Measurements from ENCODE around the gene INTS7.
"Not testable (repeated sequence)": the region's sequence is repeated elsewhere in the genome, so short reads cannot be mapped to it uniquely, and the experiment has no call there.

INTS7 gene

DNA sequence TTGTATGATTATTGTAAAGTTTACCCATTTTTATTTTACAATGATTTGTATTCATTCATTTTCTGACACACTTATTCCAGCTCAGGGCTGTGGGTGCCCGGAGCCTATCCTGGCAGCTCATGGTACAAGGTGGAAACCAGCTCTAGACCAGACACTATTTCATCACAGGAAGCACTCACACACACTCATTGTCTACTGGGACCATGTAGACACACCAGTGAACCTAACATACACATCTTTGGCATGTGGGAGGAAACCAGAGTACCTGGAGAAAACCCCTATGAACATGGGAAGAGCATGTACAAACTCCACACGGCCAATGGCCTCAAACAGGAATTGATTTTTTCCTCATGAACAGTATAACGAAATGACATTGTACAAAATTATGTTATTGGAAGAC lies 2.5 kb upstream of the INTS7 start:
- DNase-seq (ENCODE audit: low spot score), result no peak

DNA sequence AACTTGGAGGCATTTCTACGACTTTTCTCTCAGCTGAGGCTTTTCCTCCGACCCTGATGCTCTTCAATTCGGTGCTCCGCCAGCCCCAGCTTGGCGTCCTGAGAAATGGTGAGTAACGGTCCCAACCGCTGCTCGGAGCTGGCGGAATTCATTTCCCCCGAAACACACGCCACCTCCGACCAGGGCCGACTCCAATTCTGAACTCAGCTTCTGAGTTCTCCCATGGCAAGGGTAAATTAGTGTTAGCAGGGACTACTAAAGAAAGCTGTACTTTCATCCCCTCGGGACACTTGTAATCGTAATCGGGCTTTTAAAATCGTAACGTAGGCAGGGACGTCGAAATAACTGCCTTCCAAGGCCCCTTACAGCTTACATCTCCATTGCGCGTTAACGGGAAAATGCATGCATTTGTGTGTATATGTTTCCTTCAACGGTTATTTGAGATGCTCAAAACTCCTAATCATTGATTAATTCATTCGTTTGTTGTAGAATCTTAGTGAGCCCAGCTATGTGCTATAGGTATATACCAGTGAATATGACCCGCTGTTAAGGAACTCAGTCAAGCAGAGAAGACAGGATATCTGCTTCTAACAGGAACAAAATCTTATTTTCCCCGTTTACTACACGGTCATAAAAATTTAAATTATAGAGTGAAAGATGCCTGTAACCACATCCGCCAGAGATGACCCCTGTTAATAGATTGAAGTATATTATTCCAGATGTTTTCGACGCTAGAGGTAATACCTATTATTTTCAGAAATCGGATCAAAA lies 663 bp upstream of the INTS7 start:
- no peak for DNase-seq (ENCODE audit: low spot score)

DNA sequence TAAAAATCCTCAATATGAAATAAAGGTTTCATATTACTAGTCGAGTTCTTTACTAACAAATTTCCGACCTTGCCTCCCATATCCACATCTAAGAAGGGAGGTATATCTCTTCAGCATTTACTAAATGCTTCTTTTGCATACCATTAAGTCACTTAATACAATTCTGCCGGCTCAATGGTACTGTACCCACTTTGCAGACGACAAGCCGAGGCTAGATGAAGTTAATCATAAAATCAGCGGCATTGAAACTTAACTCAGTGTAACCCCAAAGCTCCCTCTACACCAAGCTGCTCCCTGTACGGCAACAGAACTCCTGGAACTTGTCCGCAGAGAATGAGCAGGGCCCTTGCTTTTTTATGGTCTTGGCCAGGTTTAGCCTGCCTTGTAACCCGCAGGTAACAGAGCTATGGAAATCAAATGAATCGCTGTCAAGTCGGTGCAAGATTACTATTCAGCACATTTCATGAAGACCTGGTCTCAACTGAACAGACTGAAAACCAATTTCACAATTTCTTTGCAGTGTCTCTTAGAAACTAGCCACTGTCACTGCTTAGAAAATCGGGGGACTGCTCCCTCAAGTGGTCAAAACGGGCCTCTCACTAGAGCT lies 738 bp downstream of the INTS7 start:
- DNase-seq (ENCODE audit: low spot score), result no peak

DNA sequence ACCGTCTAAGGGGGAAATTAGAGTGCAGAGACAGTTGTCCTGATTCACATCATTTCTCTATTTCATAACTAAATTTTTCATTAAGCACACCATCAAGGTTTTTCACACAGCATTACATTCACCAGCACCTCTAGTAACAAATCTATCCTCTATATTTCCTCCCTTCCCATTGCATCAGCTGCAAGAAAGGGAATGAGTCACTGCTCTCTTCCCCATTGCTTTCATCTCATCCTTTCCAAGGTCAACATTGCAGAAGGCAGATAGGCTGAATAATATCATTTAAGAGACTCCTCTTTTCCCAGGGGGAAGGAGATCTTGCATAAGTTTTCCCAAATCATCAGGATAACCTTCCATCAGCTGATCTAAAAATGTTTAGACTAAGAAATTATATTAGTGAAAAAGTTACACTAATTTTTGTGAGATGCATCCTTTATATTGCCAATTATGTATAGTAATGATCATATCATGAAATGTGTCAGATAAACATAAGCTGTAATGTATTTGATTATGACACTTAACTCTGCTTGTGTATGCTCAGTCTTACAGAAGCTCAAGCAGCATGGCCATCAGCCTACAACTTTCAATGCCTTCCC lies 4.3 kb downstream of the INTS7 start:
- peak; percentile 43 for DNase-seq (ENCODE audit: low spot score)

DNA sequence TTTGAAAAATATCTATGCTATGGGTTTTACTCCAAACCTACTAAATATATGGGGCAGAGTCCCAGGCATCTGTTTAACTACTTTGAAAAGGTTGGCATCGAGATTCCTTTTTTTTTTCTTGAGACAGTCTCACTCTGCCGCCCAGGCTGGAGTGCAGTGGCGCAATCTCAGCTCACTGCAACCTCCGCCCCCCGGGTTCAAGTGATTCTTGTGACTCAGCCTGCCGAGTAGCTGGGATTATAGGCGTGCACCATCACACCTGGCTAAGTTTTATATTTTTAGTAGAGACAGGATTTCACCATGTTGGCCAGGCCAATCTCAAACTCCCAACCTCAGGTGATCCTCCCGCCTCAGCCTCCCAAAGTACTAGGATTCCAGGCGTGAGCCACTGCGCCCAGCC lies 7.6 kb downstream of the INTS7 start:
- DNase-seq (ENCODE audit: low spot score), result not testable (repeated sequence)

DNA sequence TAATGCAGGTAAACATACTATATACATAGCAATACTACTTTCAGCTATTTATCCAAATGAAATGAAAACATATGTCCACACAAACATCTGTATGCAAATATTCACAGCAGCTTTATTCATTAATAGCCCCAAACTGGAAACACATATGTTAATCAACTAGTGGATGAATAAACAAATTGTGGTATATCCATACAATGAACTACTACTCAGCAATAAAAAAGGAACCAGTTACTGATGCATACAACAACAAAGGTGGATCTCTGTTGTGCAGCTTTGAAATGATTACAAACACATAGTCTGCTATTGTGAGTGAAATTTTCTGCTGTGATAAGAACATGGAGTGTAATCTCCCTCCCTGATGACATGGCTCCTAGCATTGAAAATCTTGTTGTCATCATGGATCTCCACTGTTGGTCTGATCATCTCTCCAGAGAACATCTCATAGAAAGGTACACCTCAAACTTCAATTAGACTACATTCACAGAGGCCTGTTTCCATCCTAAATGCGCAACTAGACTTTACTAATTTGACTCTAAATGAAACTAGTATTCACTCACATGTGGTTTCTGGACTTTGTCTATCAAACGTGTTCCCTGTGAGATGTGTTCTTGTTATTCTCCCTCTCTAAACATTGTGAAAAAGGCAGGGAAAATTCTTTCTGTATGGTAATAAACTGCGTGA lies 10.7 kb downstream of the INTS7 start:
- DNase-seq (ENCODE audit: low spot score), result no peak

DNA sequence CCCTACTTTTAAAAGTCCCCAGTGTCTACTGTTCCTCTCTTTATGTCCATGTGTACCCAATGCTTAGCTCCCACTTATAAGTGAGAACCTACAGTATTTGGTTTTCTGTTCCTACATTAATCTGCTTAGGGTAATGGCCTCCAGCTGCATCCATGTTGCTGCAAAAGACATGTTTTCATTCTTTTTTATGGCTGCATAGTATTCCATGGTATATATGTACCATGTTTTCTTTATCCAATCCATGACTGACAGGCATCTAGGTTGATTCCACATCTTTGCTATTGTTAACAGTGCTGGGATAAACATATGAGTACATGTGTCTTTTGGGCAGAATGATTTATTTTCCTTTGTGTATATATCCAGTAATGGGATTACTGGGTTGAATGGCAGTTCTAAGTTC lies 12.4 kb downstream of the INTS7 start:
- not testable (repeated sequence) for DNase-seq (ENCODE audit: low spot score)

DNA sequence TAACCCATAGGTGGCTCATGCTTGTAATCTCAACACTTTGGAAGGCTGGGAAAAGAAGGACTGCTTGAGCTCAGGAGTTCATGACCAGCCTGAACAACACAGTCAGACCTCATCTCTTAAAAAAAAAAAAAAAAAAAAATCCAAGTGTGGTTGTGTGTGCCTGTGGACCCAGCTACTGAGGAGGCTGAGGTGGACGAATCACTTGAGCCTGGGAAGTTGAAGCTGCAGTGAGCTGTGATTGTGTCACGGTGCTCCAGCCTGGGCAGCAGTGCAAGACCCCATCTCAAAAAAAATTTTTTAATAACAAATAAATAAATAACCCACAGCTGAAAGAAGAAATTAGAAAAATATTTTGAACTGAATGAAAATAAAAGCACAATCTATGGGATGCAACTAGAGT lies 13.8 kb downstream of the INTS7 start:
- no peak for DNase-seq (ENCODE audit: low spot score)

DNA sequence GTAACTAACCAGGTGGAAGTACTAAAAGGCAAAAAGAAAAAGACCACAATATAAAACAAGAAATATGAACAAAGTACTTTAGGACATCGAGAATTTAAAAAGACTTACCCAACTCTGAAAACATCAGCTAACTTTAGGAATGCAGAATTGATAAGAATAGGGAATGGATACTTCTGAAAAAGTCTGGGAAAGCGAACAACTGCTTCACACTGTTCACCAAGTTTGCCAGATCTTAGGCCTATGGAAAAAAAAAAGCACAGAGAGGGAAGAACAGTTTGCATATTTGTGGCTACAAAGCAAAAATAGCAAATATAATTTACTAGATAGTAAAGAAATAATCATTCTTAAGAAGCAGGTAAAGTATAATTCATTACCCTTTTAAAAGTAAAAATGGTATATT lies 14.4 kb downstream of the INTS7 start:
- DNase-seq (ENCODE audit: low spot score), result no peak

DNA sequence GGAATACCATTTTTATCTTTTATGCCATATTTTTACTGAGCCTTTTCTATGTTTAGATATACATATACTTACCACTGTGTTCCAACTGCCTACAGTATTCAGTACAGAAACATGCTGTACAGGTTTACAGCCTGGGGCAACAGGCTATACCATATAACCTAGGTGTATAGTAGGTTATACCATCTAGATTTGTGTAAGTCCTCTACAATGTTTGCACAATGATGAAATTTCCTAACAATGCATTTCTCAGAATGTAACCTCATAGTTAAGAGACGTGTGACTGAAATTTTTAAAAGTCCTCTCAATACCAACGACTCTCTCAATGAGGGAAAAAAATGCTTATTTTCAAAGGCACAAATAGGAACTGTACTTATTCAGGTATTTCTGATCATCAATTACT lies 21.7 kb downstream of the INTS7 start:
- DNase-seq (ENCODE audit: low spot score), result no peak

DNA sequence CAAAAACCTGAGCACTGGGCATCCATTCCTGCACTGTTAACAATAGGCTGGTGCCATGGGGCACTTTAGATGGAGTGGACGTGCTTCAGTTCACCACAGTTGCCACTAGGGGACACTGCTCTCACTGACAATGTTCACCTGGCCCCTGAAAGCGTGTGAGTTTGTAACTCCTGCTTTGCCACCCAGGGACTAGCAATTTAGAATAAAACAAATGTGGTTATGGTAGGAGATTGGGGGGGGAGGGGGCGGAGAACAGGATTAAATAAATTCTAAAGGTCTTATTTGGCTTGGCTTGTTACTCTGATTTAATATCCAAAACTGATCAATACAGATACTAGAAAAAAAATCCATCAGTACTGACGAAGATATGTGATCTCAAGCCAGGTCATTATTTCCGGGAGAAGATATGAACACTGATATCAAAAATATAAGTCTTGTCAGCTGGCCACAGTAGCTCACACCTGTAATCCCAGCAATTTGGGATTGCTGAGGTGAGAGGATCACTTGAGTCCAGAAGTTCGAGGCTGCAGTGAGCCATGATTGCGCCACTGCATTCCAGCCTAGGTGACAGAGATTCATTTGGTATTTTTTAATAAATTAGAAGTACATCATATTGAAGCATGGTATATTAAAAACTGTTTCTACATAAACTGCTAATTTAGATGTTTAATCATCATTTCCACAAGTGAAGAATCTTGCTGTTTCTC lies 23.2 kb downstream of the INTS7 start:
- peak; percentile 78 for DNase-seq (ENCODE audit: low spot score)

DNA sequence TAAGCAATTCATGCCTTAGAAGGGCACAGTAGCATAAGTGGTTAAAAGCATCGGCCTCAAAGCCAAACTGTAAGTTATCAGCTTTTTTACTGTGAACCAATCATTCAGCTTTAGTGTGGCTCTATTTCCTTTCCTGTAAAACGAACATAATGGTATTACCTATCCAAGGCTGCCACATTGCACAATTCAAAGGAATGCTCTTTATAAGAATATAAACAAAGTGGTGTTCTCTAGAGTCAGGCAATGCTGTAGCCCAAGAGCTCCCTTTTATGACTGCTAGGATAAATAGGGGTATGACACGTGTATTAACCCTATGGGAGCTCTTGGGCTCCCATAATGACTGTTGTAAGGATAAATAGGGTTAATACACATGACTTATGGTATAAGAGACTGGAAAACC lies 25.4 kb downstream of the INTS7 start:
- no peak for DNase-seq (ENCODE audit: low spot score)

DNA sequence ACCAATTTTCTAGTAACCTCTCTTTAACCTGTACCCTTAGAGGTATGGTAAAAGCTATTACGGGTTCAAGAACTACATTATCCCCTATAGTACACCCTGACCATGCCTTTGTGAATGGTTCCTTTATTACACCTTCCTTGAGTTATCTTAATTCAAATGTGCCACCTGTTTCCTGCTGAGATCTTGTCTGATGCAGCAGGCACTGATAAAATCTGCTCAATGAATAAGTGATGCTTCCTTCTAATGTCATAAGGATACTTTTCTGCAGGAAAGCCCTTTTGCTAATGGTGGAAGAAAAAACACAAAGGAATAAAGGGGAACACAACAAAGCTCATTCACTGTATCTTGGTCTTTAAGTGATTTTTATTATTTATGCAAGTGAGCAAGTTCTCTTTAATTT lies 25.8 kb downstream of the INTS7 start:
- no peak for DNase-seq (ENCODE audit: low spot score)

DNA sequence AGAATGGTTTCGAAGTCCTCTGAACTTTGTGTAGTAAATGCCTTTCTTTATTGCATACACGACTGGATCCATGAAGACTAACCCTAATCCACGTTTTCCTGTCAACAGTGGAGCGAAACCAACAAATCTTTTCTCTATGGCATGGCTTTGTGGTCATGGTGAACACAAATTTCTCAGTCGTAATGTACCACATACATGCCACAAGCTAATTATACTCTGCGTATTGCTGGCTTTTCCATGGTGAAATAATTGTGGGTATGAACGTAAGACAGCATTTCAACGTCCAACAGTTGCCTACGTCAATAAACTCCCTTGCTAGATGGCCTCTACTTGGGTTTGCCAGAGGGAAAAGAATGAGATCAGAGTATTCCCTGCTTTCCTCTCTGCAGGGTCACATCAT lies 27.5 kb downstream of the INTS7 start:
- DNase-seq (ENCODE audit: low spot score), result no peak

DNA sequence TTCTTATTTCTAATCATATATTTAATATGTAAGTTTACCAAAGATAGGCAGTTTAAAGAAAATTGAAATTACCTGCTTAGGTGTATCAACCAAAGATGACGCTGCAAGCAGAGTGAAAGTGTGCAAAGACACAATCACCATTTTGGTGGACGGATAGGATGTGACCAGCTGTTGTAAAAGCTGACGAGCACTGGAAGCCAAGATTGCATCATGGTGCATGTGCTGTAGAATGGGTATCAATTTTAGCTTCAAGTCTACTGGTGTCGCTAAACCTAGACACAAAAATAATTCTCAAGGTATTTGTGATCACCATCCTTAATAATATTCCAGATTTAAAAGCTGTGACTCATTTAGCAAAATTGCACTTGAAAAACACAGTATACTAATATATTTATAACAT lies 28.2 kb downstream of the INTS7 start:
- DNase-seq (ENCODE audit: low spot score), result no peak

DNA sequence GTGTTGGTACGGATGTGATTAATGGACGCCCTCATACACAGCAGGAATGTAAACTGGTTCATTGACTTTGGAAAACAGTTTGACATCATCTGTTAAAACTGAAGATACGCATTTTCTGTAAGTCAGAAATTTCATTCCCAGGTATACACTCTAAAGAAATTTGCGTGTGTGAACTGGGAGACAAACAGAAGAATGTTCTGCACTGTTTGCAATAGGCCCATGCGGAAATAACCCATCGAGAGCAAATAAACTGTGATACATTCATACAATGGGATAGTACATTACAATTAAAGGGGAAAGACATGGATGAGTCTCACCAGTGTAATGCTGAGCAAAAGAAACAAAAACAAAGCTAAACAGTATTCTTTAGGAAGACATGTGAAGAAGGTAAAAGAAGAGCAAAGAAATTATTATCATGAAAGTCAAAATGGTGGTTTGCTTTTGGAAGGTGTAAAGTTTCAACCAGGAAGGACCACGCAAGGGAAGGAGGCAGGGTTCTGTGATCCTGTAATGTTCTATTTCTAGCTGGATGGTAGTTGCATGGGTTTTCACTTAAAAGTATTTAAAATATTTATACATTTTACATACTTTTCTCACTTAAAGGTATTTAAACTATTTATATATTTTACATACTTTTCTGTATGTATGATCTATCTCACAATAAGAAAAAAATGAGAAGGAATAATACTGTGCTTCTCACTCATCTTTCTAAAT lies 30.3 kb downstream of the INTS7 start:
- no peak for DNase-seq (ENCODE audit: low spot score)

DNA sequence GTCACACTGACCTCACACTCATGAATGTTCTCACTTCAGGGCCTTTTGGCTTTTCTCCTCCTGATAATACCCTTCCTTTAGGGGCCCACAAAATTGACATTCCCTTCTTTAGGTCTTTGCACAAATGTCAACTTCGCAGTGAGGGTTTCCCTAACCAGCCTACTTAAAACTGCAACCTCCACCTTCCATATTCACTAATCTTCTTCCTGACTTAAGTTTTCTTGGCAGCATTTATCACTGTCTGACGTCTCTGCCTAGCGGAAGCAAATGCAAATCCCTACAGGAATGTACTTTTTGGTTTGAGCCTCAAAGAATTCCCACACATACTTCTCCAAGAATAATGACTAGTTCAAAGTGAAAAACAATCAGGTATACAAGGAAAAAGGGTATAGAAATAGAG lies 32.8 kb downstream of the INTS7 start:
- DNase-seq (ENCODE audit: low spot score), result no peak

DNA sequence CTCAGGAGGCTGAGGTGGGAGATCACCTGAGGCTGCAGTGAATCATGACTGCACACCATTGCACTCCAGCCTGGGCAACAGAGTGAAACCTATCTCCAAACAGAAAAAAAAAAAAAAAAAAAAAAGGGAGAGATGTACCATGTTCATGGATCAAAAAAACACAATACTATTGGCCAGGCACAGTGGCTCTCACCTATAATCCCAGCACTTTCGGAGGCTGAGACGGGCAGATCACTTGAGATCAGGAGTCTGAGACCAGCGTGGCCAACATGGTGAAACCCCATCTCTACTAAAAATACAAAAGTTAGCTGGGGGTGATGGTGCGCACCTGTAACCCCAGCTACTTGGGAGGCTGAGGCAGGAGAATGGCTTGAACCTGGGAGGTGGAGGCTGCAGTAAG lies 37.9 kb downstream of the INTS7 start:
- DNase-seq (ENCODE audit: low spot score), result not testable (repeated sequence)

DNA sequence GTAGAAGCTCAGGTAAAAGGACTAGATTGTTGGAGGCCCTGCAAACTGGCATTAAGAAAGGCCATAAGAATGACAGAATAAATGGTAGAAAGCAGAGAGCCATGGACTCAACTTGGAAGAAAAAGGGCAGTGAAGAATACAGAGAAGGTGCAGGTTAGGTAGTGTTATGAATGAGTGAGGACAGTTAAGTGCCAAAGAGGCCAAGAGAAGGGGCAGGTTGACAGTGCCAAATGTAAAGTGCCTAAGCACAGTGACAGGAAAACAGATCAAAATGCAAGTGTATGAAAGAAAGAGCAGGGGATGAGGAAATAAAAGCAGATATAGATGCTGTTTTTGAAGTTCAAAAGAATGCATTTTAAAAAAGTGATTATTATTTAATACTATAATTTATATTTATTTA lies 43.7 kb downstream of the INTS7 start:
- DNase-seq (ENCODE audit: low spot score), result no peak

DNA sequence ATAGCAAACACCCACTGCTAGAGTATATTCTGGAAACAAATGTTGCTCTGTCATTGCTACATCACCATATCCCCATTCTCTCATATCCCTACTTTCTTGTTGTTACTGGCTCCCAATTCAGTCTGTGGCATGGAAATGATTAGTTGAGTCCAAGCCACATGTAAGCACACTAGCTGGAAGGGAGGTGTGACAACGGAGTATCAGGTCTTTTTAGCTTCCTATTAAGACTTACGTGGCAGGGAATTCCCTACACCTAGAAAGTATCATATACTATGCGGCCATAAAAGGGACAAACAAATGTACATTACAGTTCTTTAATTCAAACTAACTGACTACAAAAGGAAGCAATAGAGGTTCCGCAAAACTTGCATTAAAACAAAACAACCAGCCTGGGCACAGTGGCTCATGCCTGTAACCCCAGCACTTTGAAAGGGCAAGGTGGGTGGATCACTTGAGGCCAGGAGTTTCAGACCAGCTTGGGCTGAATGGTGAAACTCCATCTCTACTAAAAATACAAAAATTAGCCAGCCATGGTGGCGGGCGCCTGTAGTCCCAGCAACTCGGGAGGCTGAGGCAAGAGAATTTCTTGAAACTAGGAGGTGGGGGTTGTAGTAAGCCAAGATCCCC lies 48.6 kb downstream of the INTS7 start:
- DNase-seq (ENCODE audit: low spot score), result no peak

DNA sequence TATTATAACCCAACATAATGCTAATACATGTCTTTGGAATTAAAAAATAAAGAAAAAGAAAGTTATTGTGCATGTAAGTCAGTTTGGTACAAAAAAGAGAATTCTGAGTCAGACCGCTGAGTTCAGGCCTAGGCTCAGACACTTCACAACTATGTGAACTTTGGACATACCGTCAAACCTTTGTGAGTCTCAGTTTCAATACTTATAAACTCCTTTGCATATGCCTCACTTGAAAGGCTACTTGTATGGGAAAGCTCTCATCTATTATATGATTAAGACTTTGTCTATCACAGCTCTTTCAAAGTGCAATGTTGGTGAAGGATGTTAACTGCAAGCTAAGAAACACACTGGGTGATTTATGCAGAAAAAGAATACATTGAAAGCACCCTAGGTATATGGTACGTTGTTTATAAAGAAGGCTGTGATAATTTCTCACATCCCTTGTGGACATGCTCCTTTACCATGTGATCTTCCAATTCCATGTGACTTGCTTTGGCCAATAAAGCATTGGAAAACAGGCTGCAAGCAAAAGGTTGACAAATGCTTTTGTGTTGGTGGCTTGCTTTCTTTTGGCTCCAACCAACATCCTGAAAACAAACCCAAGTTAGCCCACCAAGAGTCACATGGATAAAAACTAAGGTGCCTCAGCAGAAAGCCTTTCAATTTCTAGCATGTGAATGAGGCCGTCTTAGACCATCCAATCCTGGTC lies 49.6 kb downstream of the INTS7 start:
- DNase-seq (ENCODE audit: low spot score), result no peak
